ENCODE results near the gene TRAK1.

The TRAK1 gene

GRCh38 chr3:42149975-42150374, 58.8 kb downstream of the TRAK1 start:
- H3K27ac ChIP-seq (ENCODE audit: low read length) = no peak overlapping the region
- H3K4me2 ChIP-seq (ENCODE audit: low read depth, low read length) = no peak overlapping the region

DNA sequence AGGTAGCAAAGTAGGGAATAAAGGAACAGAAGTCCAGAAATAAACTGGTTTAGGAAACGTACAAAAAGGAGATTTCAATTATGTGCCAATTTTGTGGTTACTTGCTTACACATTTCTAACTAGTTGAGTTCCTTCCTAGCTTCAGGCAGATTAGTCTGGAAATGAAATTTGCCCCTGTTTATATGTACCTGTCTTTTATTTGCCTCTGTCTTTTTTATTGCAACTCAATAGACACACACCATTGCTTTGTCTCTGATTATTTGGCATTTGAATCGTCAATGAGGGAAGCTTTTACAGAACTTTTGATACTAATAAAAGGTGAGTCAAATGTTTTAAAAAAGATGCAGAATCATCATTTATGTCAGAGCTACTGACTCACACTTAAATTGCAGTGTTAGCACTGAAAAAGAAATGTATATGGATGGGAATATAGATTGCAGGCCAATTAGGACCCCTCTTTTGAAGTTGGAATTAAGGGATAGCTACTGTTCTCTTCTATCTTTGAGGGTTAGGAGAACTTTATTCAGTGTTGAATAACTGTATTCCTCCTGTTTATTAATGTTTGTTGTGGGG, 60.5 kb downstream of the TRAK1 start:
- TF ChIP-seq EZH2phosphoT487 (IDR thresholded peaks at IDR 0.05; ENCODE audit: low read length) = no peak
- TF ChIP-seq CTCF (IDR thresholded peaks at IDR 0.05; ENCODE audit: low read length) = no peak
- no peak for TF ChIP-seq EZH2 (optimal IDR thresholded peaks at IDR 0.05; ENCODE audit: low read depth, low read length)
- H3K4me3 ChIP-seq (ENCODE audit: low read length) = no peak overlapping the region
- DNase-seq = no peak
- no peaks in the 10 kb centered on the region for H3F3A ChIP-seq (ENCODE audit: insufficient read depth, low read length)
- no peak overlapping the region for H3K27ac ChIP-seq (ENCODE audit: low read length)
- H3K27me3 ChIP-seq (replicated peaks; ENCODE audit: insufficient read depth, low read length) = no peaks in the 10 kb centered on the region
- no peak overlapping the region for H3K9ac ChIP-seq (ENCODE audit: low read length)
- H3K36me3 ChIP-seq (replicated peaks; ENCODE audit: insufficient read depth, low read length) = no peaks in the 10 kb centered on the region
- no peaks in the 10 kb centered on the region for H3K9me2 ChIP-seq (replicated peaks; ENCODE audit: insufficient read depth, low read length)
- no peak overlapping the region for H3K4me2 ChIP-seq (ENCODE audit: low read depth, low read length)
- no peaks in the 10 kb centered on the region for H3K4me1 ChIP-seq (ENCODE audit: low read length)
- H3K9me3 ChIP-seq (replicated peaks; ENCODE audit: insufficient read depth, low read length) = no peaks in the 10 kb centered on the region
- H4K20me1 ChIP-seq (ENCODE audit: insufficient read depth, low read length) = no peaks in the 10 kb centered on the region
- H3K79me2 ChIP-seq (ENCODE audit: low read length) = peaks cover 76% of the 10 kb centered on the region
- H2AFZ ChIP-seq (ENCODE audit: low read length) = no peak overlapping the region

More at GRCh38 chr3:42149975-42150374, 58.8 kb downstream of the TRAK1 start:
- Histone ChIP-seq H3K4me3 (ENCODE audit: low read length) (no peak overlapping the region), H2AFZ (ENCODE audit: low read length) (no peak overlapping the region), H3K9me3 (replicated peaks; ENCODE audit: insufficient read depth, low read length) (no peaks in the 10 kb centered on the region), H3F3A (ENCODE audit: insufficient read depth, low read length) (no peaks in the 10 kb centered on the region), H3K79me2 (ENCODE audit: low read length) (peaks cover 64% of the 10 kb centered on the region), H3K9me2 (replicated peaks; ENCODE audit: insufficient read depth, low read length) (no peaks in the 10 kb centered on the region), H3K36me3 (replicated peaks; ENCODE audit: insufficient read depth, low read length) (no peaks in the 10 kb centered on the region), H3K4me1 (ENCODE audit: low read length) (no peaks in the 10 kb centered on the region), H3K9ac (ENCODE audit: low read length) (no peak overlapping the region), H3K27me3 (replicated peaks; ENCODE audit: insufficient read depth, low read length) (no peaks in the 10 kb centered on the region), H4K20me1 (ENCODE audit: insufficient read depth, low read length) (no peaks in the 10 kb centered on the region)
- TF ChIP-seq EZH2phosphoT487 (IDR thresholded peaks at IDR 0.05; ENCODE audit: low read length) (no peak), EZH2 (optimal IDR thresholded peaks at IDR 0.05; ENCODE audit: low read depth, low read length) (no peak), CTCF (IDR thresholded peaks at IDR 0.05; ENCODE audit: low read length) (no peak)
- DNase-seq = no peak

DNA sequence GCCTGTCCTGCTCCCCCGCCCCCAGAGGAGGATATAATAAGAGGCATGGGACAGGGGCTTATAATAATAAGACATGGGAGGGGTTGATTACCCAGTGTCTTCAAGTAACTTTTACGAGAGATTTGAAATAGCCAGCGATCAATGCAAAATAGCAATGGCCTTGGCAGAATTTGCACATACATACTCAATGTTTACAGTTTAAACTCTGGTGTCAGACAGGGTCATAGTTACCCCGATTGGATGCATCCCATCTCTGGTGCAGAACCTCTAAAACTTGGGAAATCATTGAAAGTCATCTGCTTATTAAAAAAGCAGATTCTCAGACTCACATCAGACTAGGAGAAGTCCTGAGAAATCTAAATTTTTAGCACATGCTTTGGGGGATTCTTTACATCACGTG, 61.0 kb downstream of the TRAK1 start:
- Histone ChIP-seq H3K27me3 (replicated peaks; ENCODE audit: insufficient read depth, low read length) (no peaks in the 10 kb centered on the region), H3K4me2 (ENCODE audit: low read depth, low read length) (no peak overlapping the region)

More for the DNA sequence above, 61.0 kb downstream of the TRAK1 start:
- Histone ChIP-seq H3K9ac (ENCODE audit: low read length) (no peak overlapping the region), H4K20me1 (ENCODE audit: insufficient read depth, low read length) (no peaks in the 10 kb centered on the region), H3K4me3 (ENCODE audit: low read length) (no peak overlapping the region), H3K79me2 (ENCODE audit: low read length) (peaks cover 71% of the 10 kb centered on the region), H3K36me3 (replicated peaks; ENCODE audit: insufficient read depth, low read length) (no peaks in the 10 kb centered on the region), H3F3A (ENCODE audit: insufficient read depth, low read length) (no peaks in the 10 kb centered on the region), H3K27ac (ENCODE audit: low read length) (no peak overlapping the region), H3K9me3 (replicated peaks; ENCODE audit: insufficient read depth, low read length) (no peaks in the 10 kb centered on the region), H3K4me1 (ENCODE audit: low read length) (no peaks in the 10 kb centered on the region), H3K9me2 (replicated peaks; ENCODE audit: insufficient read depth, low read length) (no peaks in the 10 kb centered on the region), H2AFZ (ENCODE audit: low read length) (no peak overlapping the region)
- no peak for DNase-seq
- TF ChIP-seq EZH2 (optimal IDR thresholded peaks at IDR 0.05; ENCODE audit: low read depth, low read length) = no peak
- TF ChIP-seq CTCF (IDR thresholded peaks at IDR 0.05; ENCODE audit: low read length) = no peak
- no peak for TF ChIP-seq EZH2phosphoT487 (IDR thresholded peaks at IDR 0.05; ENCODE audit: low read length)

All from MM.1S (cell line).